ENCODE results near the gene DDIAS.

- TF ChIP-seq POLR2A (IDR thresholded peaks at IDR 0.05) (no peak), CTCF (IDR thresholded peaks at IDR 0.05) (no peak)
Observed at GRCh38 chr11:82939456-82939855, 37.9 kb downstream of the DDIAS start.
